ENCODE data around the gene ANKRD31.
"Not testable (repeated sequence)": the region's sequence is repeated elsewhere in the genome, so short reads cannot be mapped to it uniquely, and the experiment has no call there.

Gene ANKRD31

GRCh38 chr5:75152860-75153259 lies 83.8 kb downstream of the ANKRD31 start:
- DNase-seq (ENCODE audit: extremely low read depth in 1 of 2, low read depth in 1 of 2): no peak

- no peak for DNase-seq (ENCODE audit: extremely low read depth in 1 of 2, low read depth in 1 of 2)
Observed at GRCh38 chr5:75148051-75148450, 88.6 kb downstream of the ANKRD31 start.

- no peak for DNase-seq (ENCODE audit: extremely low read depth in 1 of 2, low read depth in 1 of 2)
Observed at GRCh38 chr5:75142566-75143136, 94.0 kb downstream of the ANKRD31 start.

GRCh38 chr5:75140277-75140676 lies 96.4 kb downstream of the ANKRD31 start:
- no peak for DNase-seq (ENCODE audit: extremely low read depth in 1 of 2, low read depth in 1 of 2)

- DNase-seq (ENCODE audit: extremely low read depth in 1 of 2, low read depth in 1 of 2): no peak
Observed at GRCh38 chr5:75138689-75139088, 98.0 kb downstream of the ANKRD31 start.

- DNase-seq (ENCODE audit: extremely low read depth in 1 of 2, low read depth in 1 of 2): no peak
Observed at GRCh38 chr5:75130818-75131349, 105.8 kb downstream of the ANKRD31 start.

GRCh38 chr5:75116856-75117255 lies 119.8 kb downstream of the ANKRD31 start:
- DNase-seq (ENCODE audit: extremely low read depth in 1 of 2, low read depth in 1 of 2): no peak

GRCh38 chr5:75114311-75114710 lies 122.4 kb downstream of the ANKRD31 start:
- not testable (repeated sequence) for DNase-seq (ENCODE audit: extremely low read depth in 1 of 2, low read depth in 1 of 2)

- no peak for DNase-seq (ENCODE audit: extremely low read depth in 1 of 2, low read depth in 1 of 2)
Observed at GRCh38 chr5:75113354-75114113, 123.1 kb downstream of the ANKRD31 start.

- no peak for DNase-seq (ENCODE audit: extremely low read depth in 1 of 2, low read depth in 1 of 2)
Observed at GRCh38 chr5:75108931-75109596, 127.6 kb downstream of the ANKRD31 start.

- no peak for DNase-seq (ENCODE audit: extremely low read depth in 1 of 2, low read depth in 1 of 2)
Observed at GRCh38 chr5:75108515-75108914, 128.2 kb downstream of the ANKRD31 start.

GRCh38 chr5:75095956-75096355 lies 140.7 kb downstream of the ANKRD31 start:
- not testable (repeated sequence) for DNase-seq (ENCODE audit: extremely low read depth in 1 of 2, low read depth in 1 of 2)

- DNase-seq (ENCODE audit: extremely low read depth in 1 of 2, low read depth in 1 of 2): no peak
Observed at GRCh38 chr5:75091597-75091996, 145.1 kb downstream of the ANKRD31 start.

GRCh38 chr5:75089662-75090061 lies 147.0 kb downstream of the ANKRD31 start:
- DNase-seq (ENCODE audit: extremely low read depth in 1 of 2, low read depth in 1 of 2): no peak

- DNase-seq (ENCODE audit: extremely low read depth in 1 of 2, low read depth in 1 of 2): no peak
Observed at GRCh38 chr5:75089137-75089536, 147.5 kb downstream of the ANKRD31 start.

- DNase-seq (ENCODE audit: extremely low read depth in 1 of 2, low read depth in 1 of 2): no peak
Observed at GRCh38 chr5:75088648-75089047, 148.0 kb downstream of the ANKRD31 start.

- DNase-seq (ENCODE audit: extremely low read depth in 1 of 2, low read depth in 1 of 2): no peak
Observed at GRCh38 chr5:75081510-75081909, 155.2 kb downstream of the ANKRD31 start.

- DNase-seq (ENCODE audit: extremely low read depth in 1 of 2, low read depth in 1 of 2): not testable (repeated sequence)
Observed at GRCh38 chr5:75079346-75079745, 157.3 kb downstream of the ANKRD31 start.

GRCh38 chr5:75078027-75078426 lies 158.7 kb downstream of the ANKRD31 start:
- DNase-seq (ENCODE audit: extremely low read depth in 1 of 2, low read depth in 1 of 2): no peak

GRCh38 chr5:75072061-75072460 lies 164.6 kb downstream of the ANKRD31 start:
- no peak for DNase-seq (ENCODE audit: extremely low read depth in 1 of 2, low read depth in 1 of 2)

GRCh38 chr5:75071100-75071499 lies 165.6 kb downstream of the ANKRD31 start:
- DNase-seq (ENCODE audit: extremely low read depth in 1 of 2, low read depth in 1 of 2): no peak

GRCh38 chr5:75067434-75067833 lies 169.2 kb downstream of the ANKRD31 start:
- DNase-seq (ENCODE audit: extremely low read depth in 1 of 2, low read depth in 1 of 2): no peak
